Spinal cord (tissue), 10 donors: ENCODE data around the gene TSPAN16. TPM values are rescaled to one million over a fixed set of nuclear protein-coding genes. Genes with fewer than 3 reads are reported as not detected.
"Not testable (repeated sequence)": the region's sequence is repeated elsewhere in the genome, so short reads cannot be mapped to it uniquely, and the experiment has no call there.

ENCODE experiments used
- DNase-seq, 6 donors: peaks; one replicate each; pipeline versions ENCODE4 v3.0.0 to v3.0.0-alpha.2; 2013 to 2015; ENCODE audit warnings: low spot score in 6 of 6, low read depth in 4 of 6
- H3K27ac ChIP-seq: one replicate; pipeline ENCODE4 v1.5.1; 2013; ENCODE audit warnings: low read depth, low read length, control low read depth
- H3K27me3 ChIP-seq: one replicate; pipeline ENCODE4 v1.6.1; 2013; ENCODE audit warnings: low read length; ENCODE audit not compliant: control insufficient read depth, insufficient read depth
- H3K36me3 ChIP-seq: one replicate; pipeline ENCODE4 v1.6.1; 2013; ENCODE audit warnings: low read length; ENCODE audit not compliant: control insufficient read depth, insufficient read depth
- H3K4me1 ChIP-seq: one replicate; pipeline ENCODE4 v1.6.1; 2013; ENCODE audit warnings: low read length; ENCODE audit not compliant: control insufficient read depth, insufficient read depth
- H3K4me3 ChIP-seq: one replicate; pipeline ENCODE4 v1.5.1; 2013; ENCODE audit warnings: low read depth, low read length, control low read depth
- H3K9me3 ChIP-seq: one replicate; pipeline ENCODE4 v1.6.1; 2013; ENCODE audit warnings: low read length; ENCODE audit not compliant: control insufficient read depth, insufficient read depth
- WGBS: methylation state at CpG from one replicate; pipeline ENCODE4 v1.1.5; 2013; ENCODE audit warnings: missing lambda C conversion rate; ENCODE audit not compliant: insufficient coverage; 5-methylcytosine and 5-hydroxymethylcytosine counted together
- polyA plus RNA-seq, 2 donors: library from polyadenylated mRNA; unstranded; fragments of 120-200 nt; gene quantifications; one replicate each; pipeline ENCODE4 v1.2.1, GENCODE V29; 2013; ENCODE audit not compliant: insufficient read length in 2 of 2
- total RNA-seq, 2 donors: library from RNA; depleted of rRNA in 1 of 2; stranded (reverse); fragments of 120-200 nt in 1 of 2; fragments of >200 nt in 1 of 2; gene quantifications; one replicate each; pipeline versions ENCODE4 v1.2.3 to v1.2.4, GENCODE V29; 2013 to 2014
- donor health status: healthy.

The TSPAN16 gene
- total and polyA plus RNA-seq, 4 donors, result 0.36 TPM; not detected in 3

GRCh38 chr19:11324079-11324661 lies 28.2 kb downstream of the TSPAN16 start:
- DNase-seq, result peak in 4 of 6 donors; percentile 65 to 88 (median 74)
- Histone ChIP-seq H3K9me3 (no peaks in the 10 kb centered on the region), H3K36me3 (peaks cover 41% of the 10 kb centered on the region), H3K4me1 (peaks cover 30% of the 10 kb centered on the region), H3K27ac (peak overlapping the region; percentile 82), H3K4me3 (no peak overlapping the region), H3K27me3 (no peaks in the 10 kb centered on the region)
- 14% methylated on average over 9 of the region's 10 CpGs for WGBS

GRCh38 chr19:11324748-11325389 lies 28.9 kb downstream of the TSPAN16 start:
- H3K4me1 ChIP-seq, result peaks cover 30% of the 10 kb centered on the region
- H3K27me3 ChIP-seq, result no peaks in the 10 kb centered on the region
- no peak for DNase-seq
- H3K27ac ChIP-seq, result peak overlapping the region; percentile 82
- H3K9me3 ChIP-seq, result no peaks in the 10 kb centered on the region
- H3K36me3 ChIP-seq, result peaks cover 45% of the 10 kb centered on the region
- H3K4me3 ChIP-seq, result no peak overlapping the region
- WGBS, result 69% methylated on average over 16 of the region's 17 CpGs

- WGBS, result 96% methylated on average over 4 of the region's 7 CpGs
- Histone ChIP-seq H3K36me3 (peaks cover 45% of the 10 kb centered on the region), H3K27ac (no peak overlapping the region), H3K27me3 (no peaks in the 10 kb centered on the region), H3K9me3 (no peaks in the 10 kb centered on the region), H3K4me3 (no peak overlapping the region), H3K4me1 (peaks cover 30% of the 10 kb centered on the region)
- DNase-seq, result no peak
Measured at GRCh38 chr19:11325544-11325943, 29.6 kb downstream of the TSPAN16 start.

- Histone ChIP-seq H3K27me3 (no peaks in the 10 kb centered on the region), H3K4me3 (no peak overlapping the region), H3K4me1 (no peaks in the 10 kb centered on the region), H3K27ac (no peak overlapping the region), H3K9me3 (no peaks in the 10 kb centered on the region), H3K36me3 (peaks cover 74% of the 10 kb centered on the region)
- no peak for DNase-seq
- 34% methylated on average over 3 of the region's 4 CpGs for WGBS
Measured at GRCh38 chr19:11330127-11330526, 34.2 kb downstream of the TSPAN16 start.

GRCh38 chr19:11331502-11331901 lies 35.5 kb downstream of the TSPAN16 start:
- no peak overlapping the region for H3K27ac ChIP-seq
- H3K36me3 ChIP-seq, result peaks cover 78% of the 10 kb centered on the region
- 90% methylated on average over 3 of the region's 4 CpGs for WGBS
- DNase-seq, result no peak
- H3K4me3 ChIP-seq, result no peak overlapping the region
- no peaks in the 10 kb centered on the region for H3K9me3 ChIP-seq
- H3K27me3 ChIP-seq, result no peaks in the 10 kb centered on the region
- no peaks in the 10 kb centered on the region for H3K4me1 ChIP-seq

- H3K27ac ChIP-seq, result no peak overlapping the region
- peaks cover 76% of the 10 kb centered on the region for H3K36me3 ChIP-seq
- no peak overlapping the region for H3K4me3 ChIP-seq
- H3K27me3 ChIP-seq, result no peaks in the 10 kb centered on the region
- 100% methylated on average over 1 of the region's 5 CpGs for WGBS
- H3K4me1 ChIP-seq, result no peaks in the 10 kb centered on the region
- H3K9me3 ChIP-seq, result no peaks in the 10 kb centered on the region
- no peak for DNase-seq
Measured at GRCh38 chr19:11332822-11333221, 36.9 kb downstream of the TSPAN16 start.

- not testable (repeated sequence) for H3K4me3 ChIP-seq, DNase-seq, H3K27ac ChIP-seq, H3K27me3 ChIP-seq, H3K9me3 ChIP-seq, H3K4me1 ChIP-seq
- H3K36me3 ChIP-seq, result peaks cover 74% of the 10 kb centered on the region
- 66% methylated on average over 4 of the region's 9 CpGs for WGBS
Measured at GRCh38 chr19:11333838-11334237, 37.9 kb downstream of the TSPAN16 start.

GRCh38 chr19:11335449-11336146 lies 39.6 kb downstream of the TSPAN16 start:
- no peak overlapping the region for H3K27ac ChIP-seq
- H3K27me3 ChIP-seq, result no peaks in the 10 kb centered on the region
- no peaks in the 10 kb centered on the region for H3K9me3 ChIP-seq
- no peak for DNase-seq
- 95% methylated on average over 15 of the region's 17 CpGs for WGBS
- H3K4me3 ChIP-seq, result no peak overlapping the region
- peaks cover 69% of the 10 kb centered on the region for H3K36me3 ChIP-seq
- peaks cover 21% of the 10 kb centered on the region for H3K4me1 ChIP-seq

GRCh38 chr19:11337080-11337479 lies 41.1 kb downstream of the TSPAN16 start:
- Histone ChIP-seq H3K27ac (no peak overlapping the region), H3K27me3 (no peaks in the 10 kb centered on the region), H3K4me3 (no peak overlapping the region), H3K36me3 (peaks cover 69% of the 10 kb centered on the region), H3K9me3 (no peaks in the 10 kb centered on the region), H3K4me1 (peaks cover 21% of the 10 kb centered on the region)
- no peak for DNase-seq
- WGBS, result 88% methylated on average over 13 of the region's 14 CpGs
